K562 (cell line): ENCODE measurements around the gene KAZN. TPM values are rescaled to one million over a fixed set of nuclear protein-coding genes. Genes with fewer than 3 reads are reported as not detected.
A peak's percentile ranks its signal among the peaks of the same experiment; 100 is the strongest.

Source experiments
- ATAC-seq: fragments of 200-7000 bp; cut with Tn5 transposase; 3 replicates; pipeline ENCODE4 v1.9.1; 2020; ENCODE audit warnings: moderate library complexity
- BruUV-seq: library from RNA; stranded (reverse); fragments of 400-500 nt; replicated peaks from 2 replicates; lab custom pipeline; 2021; lab: Mats Ljungman, UMichigan
- CTCF ChIA-PET: fragments of 300-600 bp; formaldehyde crosslinking; extraction: SDS; loops from one replicate; lab custom pipeline; 2021; ENCODE audit warnings: low intra/inter-chr PET ratio; lab: Yijun Ruan, JAX
- POLR2A ChIA-PET: fragments of 300-600, 350-650 bp; sonication (Branson Sonifier 250); formaldehyde crosslinking; extraction: SDS; loops from one replicate; lab custom pipeline; 2021; ENCODE audit warnings: antibody characterized with exemption, inconsistent platforms; lab: Yijun Ruan, JAX
- DNase-seq, 4 experiments: peaks; one replicate each; pipeline versions ENCODE4 v3.0.0 to v3.0.0-alpha.2; 2011 to 2018; ENCODE audit warnings: low spot score in 3 of 4, mixed read lengths in 3 of 4; ENCODE audit errors: extremely low read depth in 1 of 4
- FAIRE-seq: peaks from 2 replicates; lab custom pipeline; 2011; peaks lifted over from hg19 to GRCh38; lab: Jason Lieb, UNC
- H2AFZ ChIP-seq: 2 replicates; pipeline ENCODE4 v1.6.0; 2011; ENCODE audit warnings: low read depth, low read length, control low read depth, inconsistent platforms
- H3K27ac ChIP-seq: fragments of 200-600 bp; 3 replicates; pipeline ENCODE4 v1.8.0; 2011; ENCODE audit warnings: low read depth, mild to moderate bottlenecking, control low read depth, inconsistent platforms, low read length, moderate library complexity, mixed read lengths; ENCODE audit errors: extremely low read depth
- H3K27me3 ChIP-seq, 2 experiments: fragments of 300-600 bp in 1 of 2; 2 replicates in 1 of 2; 3 replicates in 1 of 2; pipeline versions ENCODE4 v1.6.0 to v1.8.0; 2011; ENCODE audit warnings: inconsistent platforms in 2 of 2, low read length in 2 of 2, mild to moderate bottlenecking in 1 of 2, mixed read lengths in 1 of 2, moderate library complexity in 1 of 2; ENCODE audit not compliant: control insufficient read depth in 2 of 2, insufficient read depth in 2 of 2
- H3K36me3 ChIP-seq: fragments of 300-600 bp; 3 replicates; pipeline ENCODE4 v1.8.0; 2011; ENCODE audit warnings: mild to moderate bottlenecking, low read length, inconsistent platforms; ENCODE audit not compliant: control insufficient read depth, insufficient read depth
- H3K4me1 ChIP-seq, 2 experiments: fragments of 200-600 bp in 1 of 2; replicated peaks in 1 of 2; 2 replicates in 1 of 2; 3 replicates in 1 of 2; pipeline versions ENCODE4 v1.5.1 to v1.8.0; 2011; ENCODE audit warnings: inconsistent platforms in 2 of 2, low read length in 2 of 2, mild to moderate bottlenecking in 1 of 2, mixed read lengths in 1 of 2, moderate library complexity in 1 of 2; ENCODE audit not compliant: control insufficient read depth in 2 of 2, insufficient read depth in 2 of 2
- H3K4me2 ChIP-seq: 2 replicates; pipeline ENCODE4 v1.6.1; 2011; ENCODE audit warnings: low read length, control low read depth, inconsistent platforms, mixed read lengths; ENCODE audit not compliant: insufficient read depth
- H3K4me3 ChIP-seq: fragments of 200-600 bp; sonication (generic), shearing (Covaris generic); 2 replicates; pipeline ENCODE4 v1.5.1; 2016; ENCODE audit warnings: control low read depth, inconsistent platforms
- H3K79me2 ChIP-seq: fragments of 200-600 bp; 3 replicates; pipeline ENCODE4 v1.8.0; 2011; ENCODE audit warnings: low read length, inconsistent platforms; ENCODE audit not compliant: control insufficient read depth, insufficient read depth
- H3K9ac ChIP-seq, 2 experiments: 2 replicates each; pipeline versions ENCODE4 v1.6.0 to v1.6.1; 2011; ENCODE audit warnings: low read depth in 2 of 2, low read length in 2 of 2, control low read depth in 1 of 2, inconsistent platforms in 1 of 2, mild to moderate bottlenecking in 1 of 2, mixed read lengths in 1 of 2; ENCODE audit not compliant: insufficient read depth in 1 of 2
- H3K9me1 ChIP-seq: one replicate; pipeline ENCODE4 v1.6.0; 2011; ENCODE audit warnings: inconsistent platforms, mild to moderate bottlenecking, low read length, moderate library complexity; ENCODE audit not compliant: control insufficient read depth, insufficient read depth
- H3K9me3 ChIP-seq: replicated peaks from 2 replicates; pipeline ENCODE4 v1.5.1; 2011; ENCODE audit warnings: low read depth, low read length, inconsistent platforms; ENCODE audit not compliant: control insufficient read depth, insufficient read depth
- H4K20me1 ChIP-seq: replicated peaks from 2 replicates; pipeline ENCODE4 v1.6.1; 2011; ENCODE audit warnings: low read length, inconsistent platforms, mixed read lengths; ENCODE audit not compliant: control insufficient read depth, insufficient read depth
- ATF1 ChIP-seq, 2 experiments: fragments of 450-650 bp in 1 of 2; IDR thresholded peaks; 2 replicates each; pipeline ENCODE4 v1.6.1; 2016; ENCODE audit warnings: missing compliant biosample characterization in 1 of 2, missing genetic modification characterization in 1 of 2
- ATF7 ChIP-seq: fragments of 450-650 bp; IDR thresholded peaks from 2 replicates; pipeline ENCODE4 v1.7.1; 2014; ENCODE audit warnings: mild to moderate bottlenecking, moderate library complexity
- CREM ChIP-seq: IDR thresholded peaks from 2 replicates; pipeline ENCODE4 v1.6.1; 2014; ENCODE audit warnings: antibody characterized with exemption, low read depth
- FOXA3 ChIP-seq, 2 experiments: fragments of 450-650 bp in 1 of 2; sonication (generic) in 1 of 2; formaldehyde crosslinking; IDR thresholded peaks in 1 of 2; conservative IDR thresholded peaks in 1 of 2; 2 replicates each; pipeline versions ENCODE4 v1.4.0 to v1.8.0; 2020 to 2022; ENCODE audit warnings: mild to moderate bottlenecking in 2 of 2, missing genetic modification reagents in 1 of 2
- GABPB1 ChIP-seq: sonication (generic); formaldehyde crosslinking; IDR thresholded peaks from 2 replicates; pipeline ENCODE4 v1.8.0; 2022; ENCODE audit warnings: mild to moderate bottlenecking, missing genetic modification reagents
- LCOR ChIP-seq: sonication (generic); formaldehyde crosslinking; IDR thresholded peaks from 2 replicates; pipeline ENCODE4 v1.8.0; 2022; ENCODE audit warnings: mild to moderate bottlenecking, missing genetic modification reagents
- NR1H2 ChIP-seq: sonication (generic); formaldehyde crosslinking; IDR thresholded peaks from 2 replicates; pipeline ENCODE4 v1.4.0; 2020; ENCODE audit warnings: mild to moderate bottlenecking, missing genetic modification reagents
- RAD21 ChIP-seq, 2 experiments: fragments of 250-450 bp in 1 of 2; fragments of 450-650 bp in 1 of 2; sonication (Bioruptor Pico) in 1 of 2; formaldehyde crosslinking in 1 of 2; IDR thresholded peaks in 1 of 2; conservative IDR thresholded peaks in 1 of 2; 2 replicates each; pipeline versions ENCODE4 v1.4.0 to v1.8.0; 2020 to 2022; ENCODE audit warnings: mild to moderate bottlenecking in 2 of 2, moderate library complexity in 1 of 2
- whole genome bisulfite sequencing: fragments of 100-300 bp; shearing (Covaris generic); methylation state at CpG from one replicate; pipeline ENCODE4 v1.1.6; 2016; ENCODE audit warnings: low coverage, mixed read lengths; ENCODE audit not compliant: insufficient coverage; ENCODE audit errors: missing lambda C conversion rate; 5-methylcytosine and 5-hydroxymethylcytosine counted together
- in situ Hi-C: fragments of 300-500 bp; cut with MboI; formaldehyde crosslinking; loops from 4 replicates; pipeline ENCODE4 v1.15.0; 2018; ENCODE audit warnings: inconsistent platforms, mixed read lengths
- intact Hi-C: fragments of 100-400 bp; cut with micrococcal nuclease; formaldehyde crosslinking; loops from 2 replicates; pipeline ENCODE4 v1.14.2; 2022
- polyA plus RNA-seq, 8 experiments: library from polyadenylated mRNA; depleted of rRNA in 4 of 8; stranded (reverse) in 5 of 8; unstranded in 3 of 8; fragments of >200 nt; fragmentation: Nextera tagmentation in 2 of 8; fragmentation: Illumina TruSeq in 1 of 8; extraction: Ambion mirVana in 2 of 8; extraction: Trizol in 1 of 8; gene quantifications; 2 replicates each; pipeline versions ENCODE4 v1.2.1 to v1.2.3, GENCODE V29; 2011 to 2014; ENCODE audit warnings: inconsistent platforms in 1 of 8, missing spikeins in 1 of 8
- total RNA-seq, 7 experiments: library from RNA; depleted of rRNA in 6 of 7; stranded (reverse); fragments of >200 nt in 6 of 7; fragmentation: Illumina TruSeq in 2 of 7; extraction: Trizol in 2 of 7; gene quantifications; 2 replicates each; pipeline versions ENCODE4 v1.2.1 to v1.2.3, GENCODE V29; 2011 to 2021; ENCODE audit warnings: low replicate concordance in 1 of 7
- TF ChIP-seq, protein P1 (sequence below): fragments of 200-800 bp; sonication (Bioruptor generic); IDR thresholded peaks from 2 replicates; pipeline ENCODE4 v1.6.1; 2017; ENCODE audit warnings: missing genetic modification characterization, missing compliant biosample characterization

Gene KAZN
- total and polyA plus RNA-seq, 9 of the 15 experiments (the other 6 are each of a cell fraction or from before 2014, with no cell fraction given), result 2.1 to 21.6 (median 5.4) TPM

DNA sequence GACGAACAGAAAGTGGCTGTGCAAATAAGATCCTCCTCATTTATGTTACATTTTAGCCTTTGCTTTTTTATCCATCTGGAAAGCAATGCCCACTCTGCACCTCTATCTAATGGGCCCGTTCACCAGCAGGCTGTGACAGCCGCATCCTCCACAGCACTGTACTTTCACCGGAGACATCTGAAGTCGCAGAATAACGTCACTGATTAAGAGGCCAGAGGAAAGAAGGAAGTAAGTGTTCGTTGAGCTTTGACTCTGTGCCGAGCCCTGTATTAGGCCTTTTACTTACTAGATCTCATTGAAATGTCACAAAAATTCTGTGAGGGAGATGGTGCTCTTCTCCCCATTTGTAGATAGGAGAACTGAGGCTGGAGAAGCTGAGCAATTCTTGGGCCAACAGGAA, 62.3 kb downstream of the KAZN start:
- Histone ChIP-seq H3K9me3 (no peaks in the 10 kb centered on the region), H3K36me3 (no peaks in the 10 kb centered on the region), H4K20me1 (0 out of 2 replicates have a peak, but pooled peaks cover 4% of the 10 kb centered on the region), H3K4me1 (no peaks in the 10 kb centered on the region), H3K27ac (no peak overlapping the region), H3K4me3 (no peak overlapping the region), H3K79me2 (no peaks in the 10 kb centered on the region), H3K9ac (no peak overlapping the region), H3K9me1 (no peaks in the 10 kb centered on the region), H3K27me3 (peaks cover 27 to 54% of the 10 kb centered on the region in 2 experiments), H3K4me2 (no peak overlapping the region; the same call in 1 of the 2 replicates), H2AFZ (peak overlapping the region; percentile 40; the same call in 1 of the 2 replicates)
- DNase-seq, result no peak
- BruUV-seq, result no TSS peak
- in situ Hi-C loops, result no loop called here
- ChIA-PET POLR2A (no interaction called here), CTCF (no interaction called here)
- TF ChIP-seq FOXA3 (CRISPR knock-in tag; conservative IDR thresholded peaks at IDR 0.05 in 1 of 2, IDR thresholded peaks at IDR 0.05 in 1 of 2) (0 out of 4 replicates have a peak, but pooled peaks of 1 of the 2 experiments have one; percentile 18), CREM (peak; percentile 70), NR1H2 (no peak), RAD21 (CRISPR knock-in tag; conservative IDR thresholded peaks at IDR 0.05 in 1 of 2, IDR thresholded peaks at IDR 0.05 in 1 of 2) (0 out of 4 replicates have a peak, but pooled peaks of 1 of the 2 experiments have one; percentile 6), ATF7 (peak; percentile 50; the same call in 1 of the 2 replicates), ATF1 (CRISPR knock-in tag; IDR thresholded peaks at IDR 0.05) (no peak), ATF1 (tag; IDR thresholded peaks at IDR 0.05) (0 out of 2 replicates have a peak, but pooled peaks have one; percentile 33), LCOR (CRISPR knock-in tag) (no peak), GABPB1 (peak; percentile 43; the same call in 1 of the 2 replicates)
- TF ChIP-seq, protein P1, sequence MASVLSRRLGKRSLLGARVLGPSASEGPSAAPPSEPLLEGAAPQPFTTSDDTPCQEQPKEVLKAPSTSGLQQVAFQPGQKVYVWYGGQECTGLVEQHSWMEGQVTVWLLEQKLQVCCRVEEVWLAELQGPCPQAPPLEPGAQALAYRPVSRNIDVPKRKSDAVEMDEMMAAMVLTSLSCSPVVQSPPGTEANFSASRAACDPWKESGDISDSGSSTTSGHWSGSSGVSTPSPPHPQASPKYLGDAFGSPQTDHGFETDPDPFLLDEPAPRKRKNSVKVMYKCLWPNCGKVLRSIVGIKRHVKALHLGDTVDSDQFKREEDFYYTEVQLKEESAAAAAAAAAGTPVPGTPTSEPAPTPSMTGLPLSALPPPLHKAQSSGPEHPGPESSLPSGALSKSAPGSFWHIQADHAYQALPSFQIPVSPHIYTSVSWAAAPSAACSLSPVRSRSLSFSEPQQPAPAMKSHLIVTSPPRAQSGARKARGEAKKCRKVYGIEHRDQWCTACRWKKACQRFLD (CRISPR knock-in tag), result no peak
- intact Hi-C loops, result no loop called here
- WGBS, result 3% methylated on average over 8 of the region's 8 CpGs
- ATAC-seq, result peak; percentile 51; the same call in 2 of the 3 replicates
- FAIRE-seq, result peak; percentile 15
